ENCODE data around the gene ADCK1.

The ADCK1 gene

DNA sequence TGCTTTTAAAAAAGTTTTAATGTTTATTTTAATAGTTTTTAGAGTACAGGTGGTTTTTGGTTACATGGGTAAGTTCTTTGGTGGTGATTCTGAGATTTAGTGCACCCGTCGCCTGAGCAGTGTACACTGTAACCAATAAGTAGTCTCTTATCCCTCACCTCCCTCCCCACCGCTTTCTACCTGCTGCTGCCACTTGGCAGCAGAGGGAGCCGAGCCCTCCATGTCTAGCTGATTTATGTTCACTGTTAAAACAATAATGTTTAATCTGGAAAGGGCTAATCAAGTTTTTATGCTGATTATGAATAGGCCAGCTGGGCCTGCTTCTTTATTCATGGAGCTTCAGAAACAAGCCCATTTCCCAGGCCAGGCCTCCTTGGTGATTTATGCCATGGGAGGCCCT, 73.1 kb downstream of the ADCK1 start:
- no peak for TF ChIP-seq NFIC (IDR thresholded peaks at IDR 0.05)
- TF ChIP-seq EGR1 (IDR thresholded peaks at IDR 0.05): no peak
- no peak for TF ChIP-seq CREB1 (IDR thresholded peaks at IDR 0.05; ENCODE audit: low read depth)
- TF ChIP-seq EP300 (IDR thresholded peaks at IDR 0.05; ENCODE audit: borderline replicate concordance): no peak
- TF ChIP-seq, protein P1, sequence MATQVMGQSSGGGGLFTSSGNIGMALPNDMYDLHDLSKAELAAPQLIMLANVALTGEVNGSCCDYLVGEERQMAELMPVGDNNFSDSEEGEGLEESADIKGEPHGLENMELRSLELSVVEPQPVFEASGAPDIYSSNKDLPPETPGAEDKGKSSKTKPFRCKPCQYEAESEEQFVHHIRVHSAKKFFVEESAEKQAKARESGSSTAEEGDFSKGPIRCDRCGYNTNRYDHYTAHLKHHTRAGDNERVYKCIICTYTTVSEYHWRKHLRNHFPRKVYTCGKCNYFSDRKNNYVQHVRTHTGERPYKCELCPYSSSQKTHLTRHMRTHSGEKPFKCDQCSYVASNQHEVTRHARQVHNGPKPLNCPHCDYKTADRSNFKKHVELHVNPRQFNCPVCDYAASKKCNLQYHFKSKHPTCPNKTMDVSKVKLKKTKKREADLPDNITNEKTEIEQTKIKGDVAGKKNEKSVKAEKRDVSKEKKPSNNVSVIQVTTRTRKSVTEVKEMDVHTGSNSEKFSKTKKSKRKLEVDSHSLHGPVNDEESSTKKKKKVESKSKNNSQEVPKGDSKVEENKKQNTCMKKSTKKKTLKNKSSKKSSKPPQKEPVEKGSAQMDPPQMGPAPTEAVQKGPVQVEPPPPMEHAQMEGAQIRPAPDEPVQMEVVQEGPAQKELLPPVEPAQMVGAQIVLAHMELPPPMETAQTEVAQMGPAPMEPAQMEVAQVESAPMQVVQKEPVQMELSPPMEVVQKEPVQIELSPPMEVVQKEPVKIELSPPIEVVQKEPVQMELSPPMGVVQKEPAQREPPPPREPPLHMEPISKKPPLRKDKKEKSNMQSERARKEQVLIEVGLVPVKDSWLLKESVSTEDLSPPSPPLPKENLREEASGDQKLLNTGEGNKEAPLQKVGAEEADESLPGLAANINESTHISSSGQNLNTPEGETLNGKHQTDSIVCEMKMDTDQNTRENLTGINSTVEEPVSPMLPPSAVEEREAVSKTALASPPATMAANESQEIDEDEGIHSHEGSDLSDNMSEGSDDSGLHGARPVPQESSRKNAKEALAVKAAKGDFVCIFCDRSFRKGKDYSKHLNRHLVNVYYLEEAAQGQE (IDR thresholded peaks at IDR 0.05; ENCODE audit: low read depth): no peak
- no peak for TF ChIP-seq RAD21 (IDR thresholded peaks at IDR 0.05; ENCODE audit: low read depth)
- no peak for TF ChIP-seq TCF12 (IDR thresholded peaks at IDR 0.05; ENCODE audit: low read depth)
- TF ChIP-seq, protein P2, sequence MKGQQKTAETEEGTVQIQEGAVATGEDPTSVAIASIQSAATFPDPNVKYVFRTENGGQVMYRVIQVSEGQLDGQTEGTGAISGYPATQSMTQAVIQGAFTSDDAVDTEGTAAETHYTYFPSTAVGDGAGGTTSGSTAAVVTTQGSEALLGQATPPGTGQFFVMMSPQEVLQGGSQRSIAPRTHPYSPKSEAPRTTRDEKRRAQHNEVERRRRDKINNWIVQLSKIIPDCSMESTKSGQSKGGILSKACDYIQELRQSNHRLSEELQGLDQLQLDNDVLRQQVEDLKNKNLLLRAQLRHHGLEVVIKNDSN (IDR thresholded peaks at IDR 0.05): no peak
- TF ChIP-seq TEAD4 (IDR thresholded peaks at IDR 0.05): no peak

DNA sequence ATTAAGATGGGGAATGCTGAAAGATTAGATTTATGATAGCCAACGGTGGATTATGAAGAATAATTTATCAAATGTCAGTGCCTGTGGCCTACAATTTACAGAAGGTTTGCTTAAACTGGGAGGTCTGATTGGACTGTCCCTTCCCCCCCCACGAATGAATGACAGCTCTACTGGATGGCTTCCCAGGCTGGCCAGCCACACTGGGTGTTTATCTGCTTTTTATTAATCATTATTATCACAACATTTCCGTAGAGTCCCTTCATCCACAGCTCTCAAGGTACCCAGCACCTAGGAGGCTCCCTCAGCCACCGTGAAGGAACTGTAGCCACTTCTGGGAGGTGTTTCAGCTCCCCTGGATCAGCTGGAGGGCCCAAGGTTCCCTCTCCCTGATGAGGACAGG, 78.9 kb downstream of the ADCK1 start:
- no peak for TF ChIP-seq CEBPB (IDR thresholded peaks at IDR 0.05)
- no peak for TF ChIP-seq TCF12 (IDR thresholded peaks at IDR 0.05; ENCODE audit: low read depth)
- TF ChIP-seq TAF1 (IDR thresholded peaks at IDR 0.05; ENCODE audit: low read depth): no peak
- TF ChIP-seq, protein P3, sequence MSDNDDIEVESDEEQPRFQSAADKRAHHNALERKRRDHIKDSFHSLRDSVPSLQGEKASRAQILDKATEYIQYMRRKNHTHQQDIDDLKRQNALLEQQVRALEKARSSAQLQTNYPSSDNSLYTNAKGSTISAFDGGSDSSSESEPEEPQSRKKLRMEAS (IDR thresholded peaks at IDR 0.05): no peak
- TF ChIP-seq, protein P2 (IDR thresholded peaks at IDR 0.05): no peak
- TF ChIP-seq ZBTB7A (IDR thresholded peaks at IDR 0.05; ENCODE audit: low read depth): no peak
- no peak for TF ChIP-seq CREB1 (IDR thresholded peaks at IDR 0.05; ENCODE audit: low read depth)
- no peak for TF ChIP-seq EGR1 (IDR thresholded peaks at IDR 0.05)
- no peak for TF ChIP-seq EP300 (IDR thresholded peaks at IDR 0.05; ENCODE audit: borderline replicate concordance)
- no peak for TF ChIP-seq YY1 (IDR thresholded peaks at IDR 0.05; ENCODE audit: low read depth)
- TF ChIP-seq FOXM1 (IDR thresholded peaks at IDR 0.05; ENCODE audit: borderline replicate concordance, low read depth): no peak
- TF ChIP-seq, protein P1 (IDR thresholded peaks at IDR 0.05; ENCODE audit: low read depth): no peak
- no peak for TF ChIP-seq RAD21 (IDR thresholded peaks at IDR 0.05; ENCODE audit: low read depth)
- no peak for TF ChIP-seq NFIC (IDR thresholded peaks at IDR 0.05)

DNA sequence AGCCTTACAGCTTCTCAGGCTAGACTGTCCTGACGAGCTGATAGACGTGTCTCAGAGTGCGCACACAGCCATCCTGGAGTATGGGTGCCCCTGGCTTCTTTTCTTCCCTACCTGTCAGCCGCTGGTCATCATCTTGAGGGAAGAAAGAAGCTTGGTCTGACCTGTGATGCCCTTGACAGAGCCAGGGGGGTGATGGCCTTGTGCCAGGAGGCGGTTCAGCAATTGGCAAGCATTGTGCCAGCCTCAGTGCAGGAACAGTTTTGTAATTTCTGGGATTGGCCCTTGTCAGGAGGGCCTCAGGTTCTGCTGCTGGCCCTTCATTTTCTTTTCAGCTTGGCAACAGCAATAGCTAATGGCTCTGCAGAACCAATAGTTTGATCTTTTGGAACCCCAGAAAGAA, 80.1 kb downstream of the ADCK1 start:
- TF ChIP-seq FOXM1 (IDR thresholded peaks at IDR 0.05; ENCODE audit: borderline replicate concordance, low read depth) (no peak), CREB1 (IDR thresholded peaks at IDR 0.05; ENCODE audit: low read depth) (no peak), TEAD4 (IDR thresholded peaks at IDR 0.05) (no peak)

DNA sequence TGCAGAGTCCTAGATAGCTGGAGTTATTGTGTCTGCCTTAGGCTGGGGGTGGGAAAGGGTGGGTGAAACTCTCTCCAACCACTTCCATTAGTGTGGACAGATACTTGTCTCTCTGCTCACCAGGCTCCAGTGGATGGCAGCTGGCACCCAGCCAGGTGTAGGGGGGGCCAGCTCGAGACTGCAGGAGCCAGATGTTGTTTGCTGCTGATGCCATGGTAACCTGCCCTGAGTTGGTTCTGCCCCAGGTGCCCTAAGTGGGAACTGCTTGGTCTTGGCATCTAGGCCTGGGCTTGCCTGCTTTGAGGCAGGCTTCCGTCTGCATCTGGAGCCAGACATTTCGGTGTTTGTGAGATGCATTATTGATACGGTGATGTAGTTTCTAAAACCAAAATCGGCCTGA, 82.2 kb downstream of the ADCK1 start:
- peak; percentile 34; the same call in 1 of the 2 replicates for TF ChIP-seq NFIC (IDR thresholded peaks at IDR 0.05)
- no peak for TF ChIP-seq CEBPB (IDR thresholded peaks at IDR 0.05)

DNA sequence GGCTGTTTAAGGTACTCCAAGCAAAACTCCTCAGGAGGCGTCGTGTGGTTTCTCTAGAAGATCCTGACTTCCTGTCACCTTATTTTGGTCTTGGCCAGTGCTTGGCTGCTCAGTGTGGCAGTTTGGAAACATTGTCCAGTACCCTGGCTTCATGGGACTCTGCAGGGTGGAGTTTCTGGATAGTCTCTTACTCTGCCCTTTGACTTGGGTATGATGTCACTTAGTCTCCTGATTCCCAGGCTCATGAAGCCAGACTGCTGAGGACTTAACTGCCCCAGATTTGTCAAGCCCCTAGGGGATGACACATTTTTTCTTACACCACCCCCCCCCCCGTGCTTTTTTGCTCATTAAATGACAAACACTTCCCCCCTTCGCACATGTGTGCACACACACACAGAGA, 82.7 kb downstream of the ADCK1 start:
- no peak for TF ChIP-seq ZBTB7A (IDR thresholded peaks at IDR 0.05; ENCODE audit: low read depth)
- TF ChIP-seq, protein P1 (IDR thresholded peaks at IDR 0.05; ENCODE audit: low read depth): no peak
- TF ChIP-seq, protein P2 (IDR thresholded peaks at IDR 0.05): no peak
